GM12872 (cell line): ENCODE results near the gene TEFM.

Experiments used
- CTCF ChIP-seq: IDR thresholded peaks from 3 replicates; pipeline ENCODE4 v1.5.1; 2011; ENCODE audit warnings: low read depth, mild to moderate bottlenecking, low read length, moderate library complexity; ENCODE audit not compliant: insufficient read depth

TEFM gene

DNA sequence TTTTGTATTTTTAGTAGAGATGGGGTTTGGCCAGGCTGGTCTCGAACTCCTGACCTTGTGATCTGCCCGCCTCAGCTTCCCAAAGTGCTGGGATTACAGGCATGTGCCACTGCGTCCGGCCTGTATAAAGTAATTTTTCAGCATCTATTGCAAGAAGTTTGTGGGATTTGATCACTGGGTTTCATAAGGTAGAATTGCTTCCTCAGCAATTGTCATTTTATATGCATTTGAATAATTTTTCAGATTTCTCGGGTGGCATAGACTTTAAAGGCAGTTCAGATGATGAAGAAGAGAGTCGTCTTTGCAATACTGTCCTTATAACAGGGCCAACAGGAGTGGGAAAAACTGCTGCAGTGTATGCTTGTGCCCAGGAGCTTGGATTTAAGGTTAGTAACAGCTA lies 37.0 kb downstream of the TEFM start:
- TF ChIP-seq CTCF, result no peak

- TF ChIP-seq CTCF, result no peak
These were observed 41.4 kb downstream of the TEFM start for GRCh38 chr17:30864636-30865035.

GRCh38 chr17:30858556-30859250 lies 47.3 kb downstream of the TEFM start:
- no peak for TF ChIP-seq CTCF

GRCh38 chr17:30854146-30854545 lies 51.9 kb downstream of the TEFM start:
- no peak for TF ChIP-seq CTCF
